HL-60 (cell line): ENCODE results near the gene SPTSSB.

Experiments
- DNase-seq, 2 experiments: peaks; one replicate each; pipeline ENCODE4 v3.0.0-alpha.2; 2010 to 2020; ENCODE audit warnings: low read depth in 1 of 2, low spot score in 1 of 2
- H3K27ac ChIP-seq: fragments of 250-450 bp; sonication (Bioruptor Pico); replicated peaks from 2 replicates; pipeline ENCODE4 v1.5.1; 2020; ENCODE audit warnings: mild to moderate bottlenecking, moderate library complexity
- H3K27me3 ChIP-seq: fragments of 250-450 bp; sonication (Bioruptor Pico); 2 replicates; pipeline ENCODE4 v1.5.1; 2021; ENCODE audit warnings: mild to moderate bottlenecking, moderate library complexity; ENCODE audit not compliant: insufficient read depth, poor library complexity, severe bottlenecking
- H3K4me3 ChIP-seq: replicated peaks from 2 replicates; pipeline ENCODE4 v1.5.1; 2011; ENCODE audit warnings: mild to moderate bottlenecking, control low read depth, low read length; ENCODE audit not compliant: insufficient read depth
- CTCF ChIP-seq: IDR thresholded peaks from one replicate; pipeline ENCODE4 v1.5.1; 2011; ENCODE audit warnings: low read length, control low read depth, inconsistent platforms; ENCODE audit not compliant: insufficient read depth
- GABPA ChIP-seq: IDR thresholded peaks from 2 replicates; pipeline ENCODE4 v1.6.1; 2012; ENCODE audit warnings: low read depth
- POLR2AphosphoS5 ChIP-seq: IDR thresholded peaks from 2 replicates; pipeline ENCODE4 v1.6.1; 2012; ENCODE audit warnings: low read depth
- REST ChIP-seq: IDR thresholded peaks from 2 replicates; pipeline ENCODE4 v1.6.1; 2012; ENCODE audit warnings: low read depth; ENCODE audit not compliant: insufficient replicate concordance
- SPI1 ChIP-seq: IDR thresholded peaks from 2 replicates; pipeline ENCODE4 v1.6.1; 2012; ENCODE audit warnings: low read depth, mild to moderate bottlenecking, borderline replicate concordance

SPTSSB gene

GRCh38 chr3:161343986-161344385 is 27.3 kb downstream of the SPTSSB start:
- DNase-seq = no peak
- H3K4me3 ChIP-seq = no peak overlapping the region
- no peak for TF ChIP-seq SPI1
- TF ChIP-seq CTCF = no peak
- TF ChIP-seq REST = no peak
- no peak for TF ChIP-seq POLR2AphosphoS5
- TF ChIP-seq GABPA = no peak
- H3K27me3 ChIP-seq = no peaks in the 10 kb centered on the region
- no peak overlapping the region for H3K27ac ChIP-seq

- no peaks in the 10 kb centered on the region for H3K27me3 ChIP-seq
- no peak for DNase-seq
- no peak overlapping the region for H3K27ac ChIP-seq
- no peak overlapping the region for H3K4me3 ChIP-seq
- TF ChIP-seq POLR2AphosphoS5 (no peak), SPI1 (no peak), GABPA (no peak), CTCF (no peak), REST (no peak)
Observed at GRCh38 chr3:161343540-161343939, 27.8 kb downstream of the SPTSSB start.

- DNase-seq = no peak
- Histone ChIP-seq H3K4me3 (no peak overlapping the region), H3K27ac (no peak overlapping the region), H3K27me3 (no peaks in the 10 kb centered on the region)
- TF ChIP-seq GABPA (no peak), SPI1 (no peak), REST (no peak), POLR2AphosphoS5 (no peak), CTCF (no peak)
Observed at GRCh38 chr3:161342629-161343028, 28.7 kb downstream of the SPTSSB start.
